DOHH2 (cell line): Measurements from ENCODE around the gene RGS7BP.

Experiments used
- H3F3A ChIP-seq: fragments of 200-600 bp; sonication (generic), shearing (Covaris generic); 2 replicates; pipeline ENCODE4 v1.6.0; 2016; ENCODE audit warnings: antibody characterized with exemption, mild to moderate bottlenecking; ENCODE audit not compliant: control insufficient read depth, insufficient read depth
- H3K27ac ChIP-seq: fragments of 200-600 bp; sonication (generic); 2 replicates; pipeline ENCODE4 v1.5.1; 2014; ENCODE audit warnings: low read depth, mild to moderate bottlenecking, low read length, moderate library complexity
- H3K27me3 ChIP-seq: fragments of 200-600 bp; sonication (generic); 2 replicates; pipeline ENCODE4 v1.6.1; 2014; ENCODE audit warnings: mild to moderate bottlenecking, low read length, mixed read lengths; ENCODE audit not compliant: control insufficient read depth
- H3K36me3 ChIP-seq: fragments of 200-600 bp; sonication (generic); 2 replicates; pipeline ENCODE4 v1.6.1; 2014; ENCODE audit warnings: mild to moderate bottlenecking, low read length, moderate library complexity, mixed read lengths; ENCODE audit not compliant: control insufficient read depth
- H3K4me1 ChIP-seq: fragments of 200-600 bp; sonication (generic); 2 replicates; pipeline ENCODE4 v1.6.1; 2014; ENCODE audit warnings: mild to moderate bottlenecking, low read length, mixed read lengths; ENCODE audit not compliant: control insufficient read depth
- H3K4me2 ChIP-seq: fragments of 200-600 bp; sonication (generic); 2 replicates; pipeline ENCODE4 v1.6.0; 2014; ENCODE audit warnings: mild to moderate bottlenecking, low read length, moderate library complexity
- H3K4me3 ChIP-seq: fragments of 200-600 bp; sonication (generic); 2 replicates; pipeline ENCODE4 v1.5.1; 2014; ENCODE audit warnings: mild to moderate bottlenecking, low read length, mixed read lengths
- H3K79me2 ChIP-seq: fragments of 200-600 bp; sonication (generic); 2 replicates; pipeline ENCODE4 v1.6.1; 2014; ENCODE audit warnings: mild to moderate bottlenecking, low read length, mixed read lengths; ENCODE audit not compliant: control insufficient read depth
- H3K9me2 ChIP-seq: fragments of 200-600 bp; sonication (generic); replicated peaks from 2 replicates; pipeline ENCODE4 v1.6.1; 2014; ENCODE audit warnings: mild to moderate bottlenecking, low read length, mixed read lengths; ENCODE audit not compliant: control insufficient read depth
- H3K9me3 ChIP-seq: fragments of 200-600 bp; sonication (generic); 2 replicates; pipeline ENCODE4 v1.6.1; 2014; ENCODE audit warnings: antibody characterized with exemption, low read length, mixed read lengths; ENCODE audit not compliant: control insufficient read depth, insufficient read depth
- H4K20me1 ChIP-seq: fragments of 200-600 bp; sonication (generic); 2 replicates; pipeline ENCODE4 v1.6.0; 2014; ENCODE audit warnings: low read depth, mild to moderate bottlenecking, antibody characterized with exemption, low read length, moderate library complexity; ENCODE audit not compliant: control insufficient read depth, insufficient read depth
- EZH2phosphoT487 ChIP-seq: fragments of 200-600 bp; sonication (generic); IDR thresholded peaks from 2 replicates; pipeline ENCODE4 v1.6.1; 2017; ENCODE audit warnings: borderline replicate concordance, mild to moderate bottlenecking, antibody characterized with exemption, low read length, moderate library complexity, mixed read lengths
- TF ChIP-seq, protein P1 (sequence below): fragments of 200-600 bp; sonication (generic); IDR thresholded peaks from one replicate; pipeline ENCODE4 v1.5.1; 2014; ENCODE audit warnings: antibody characterized with exemption, mild to moderate bottlenecking, low read depth, low read length; ENCODE audit not compliant: poor library complexity, severe bottlenecking

RGS7BP gene

DNA sequence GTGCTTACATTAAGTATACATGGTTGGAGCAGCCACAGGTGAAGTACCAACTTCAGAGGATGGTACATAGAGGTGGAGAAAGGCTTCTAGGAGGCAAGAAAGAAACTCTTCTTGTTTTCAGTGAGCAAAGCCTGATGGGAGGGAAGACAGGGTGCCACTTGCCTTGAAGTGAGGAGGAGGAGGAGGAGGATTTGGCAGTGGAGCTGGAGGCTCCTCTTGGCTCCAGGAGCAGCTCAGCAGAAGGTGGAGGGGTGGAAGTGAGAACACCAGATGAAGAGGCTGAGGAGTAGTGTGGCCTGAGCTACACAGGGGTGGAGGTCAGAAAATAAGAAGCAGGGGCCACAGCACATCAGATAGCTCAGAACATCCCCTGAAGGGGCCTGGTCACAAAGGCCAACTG, 93.4 kb downstream of the RGS7BP start:
- Histone ChIP-seq H3K4me2 (no peak overlapping the region), H3K4me1 (no peaks in the 10 kb centered on the region), H3F3A (no peaks in the 10 kb centered on the region), H4K20me1 (no peaks in the 10 kb centered on the region), H3K36me3 (no peaks in the 10 kb centered on the region), H3K9me3 (no peaks in the 10 kb centered on the region), H3K27ac (no peak overlapping the region), H3K79me2 (no peaks in the 10 kb centered on the region), H3K9me2 (no peaks in the 10 kb centered on the region), H3K27me3 (no peaks in the 10 kb centered on the region), H3K4me3 (no peak overlapping the region)
- TF ChIP-seq, protein P1, sequence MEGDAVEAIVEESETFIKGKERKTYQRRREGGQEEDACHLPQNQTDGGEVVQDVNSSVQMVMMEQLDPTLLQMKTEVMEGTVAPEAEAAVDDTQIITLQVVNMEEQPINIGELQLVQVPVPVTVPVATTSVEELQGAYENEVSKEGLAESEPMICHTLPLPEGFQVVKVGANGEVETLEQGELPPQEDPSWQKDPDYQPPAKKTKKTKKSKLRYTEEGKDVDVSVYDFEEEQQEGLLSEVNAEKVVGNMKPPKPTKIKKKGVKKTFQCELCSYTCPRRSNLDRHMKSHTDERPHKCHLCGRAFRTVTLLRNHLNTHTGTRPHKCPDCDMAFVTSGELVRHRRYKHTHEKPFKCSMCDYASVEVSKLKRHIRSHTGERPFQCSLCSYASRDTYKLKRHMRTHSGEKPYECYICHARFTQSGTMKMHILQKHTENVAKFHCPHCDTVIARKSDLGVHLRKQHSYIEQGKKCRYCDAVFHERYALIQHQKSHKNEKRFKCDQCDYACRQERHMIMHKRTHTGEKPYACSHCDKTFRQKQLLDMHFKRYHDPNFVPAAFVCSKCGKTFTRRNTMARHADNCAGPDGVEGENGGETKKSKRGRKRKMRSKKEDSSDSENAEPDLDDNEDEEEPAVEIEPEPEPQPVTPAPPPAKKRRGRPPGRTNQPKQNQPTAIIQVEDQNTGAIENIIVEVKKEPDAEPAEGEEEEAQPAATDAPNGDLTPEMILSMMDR = no peak
- no peak for TF ChIP-seq EZH2phosphoT487

DNA sequence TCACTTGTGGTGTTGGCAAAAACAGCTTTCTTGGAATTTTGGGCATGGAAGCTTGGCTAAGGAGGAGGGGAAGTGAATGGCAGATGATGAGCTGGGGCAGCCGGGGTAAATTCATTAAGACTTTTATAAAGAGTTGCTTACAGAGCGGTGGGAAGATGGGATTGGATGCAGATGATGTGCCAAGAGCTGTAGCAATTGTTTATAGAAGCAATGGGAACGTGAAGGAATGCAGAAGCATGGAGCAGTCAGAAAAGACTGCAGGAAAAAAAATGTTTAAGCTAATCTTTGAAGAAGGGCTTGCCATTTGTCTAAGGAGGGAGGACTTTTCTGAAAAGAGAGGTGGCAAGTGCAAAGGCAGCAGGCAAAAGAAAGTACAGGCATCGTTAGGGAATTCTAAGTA, 97.9 kb downstream of the RGS7BP start:
- Histone ChIP-seq H3K9me3 (no peaks in the 10 kb centered on the region), H3K4me2 (no peak overlapping the region), H3K27me3 (no peaks in the 10 kb centered on the region), H3K4me3 (no peak overlapping the region), H3K79me2 (no peaks in the 10 kb centered on the region), H3K27ac (no peak overlapping the region), H3K36me3 (no peaks in the 10 kb centered on the region), H3K9me2 (no peaks in the 10 kb centered on the region), H3F3A (no peaks in the 10 kb centered on the region), H3K4me1 (no peaks in the 10 kb centered on the region), H4K20me1 (no peaks in the 10 kb centered on the region)
- TF ChIP-seq EZH2phosphoT487 = no peak

DNA sequence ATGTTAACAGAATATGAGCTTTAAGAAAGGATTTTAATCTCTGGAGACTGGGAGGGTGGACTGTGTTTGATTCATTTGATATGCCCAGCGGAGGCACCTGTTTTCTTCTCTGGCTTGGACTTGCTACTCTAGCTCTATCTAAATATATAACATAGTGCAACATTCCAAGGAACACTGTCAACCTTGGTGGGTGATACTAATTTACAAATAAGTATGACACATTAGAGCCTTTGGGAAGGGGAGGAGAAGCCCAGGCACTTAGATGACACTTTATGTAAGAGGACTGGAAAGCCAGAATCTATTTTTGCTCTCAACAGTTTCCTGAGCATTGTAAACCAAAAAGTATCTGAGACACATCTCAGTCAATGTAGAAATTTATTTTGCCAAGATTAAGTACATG, 101.1 kb downstream of the RGS7BP start:
- no peaks in the 10 kb centered on the region for H3K9me3 ChIP-seq
- no peaks in the 10 kb centered on the region; the same call in 1 of the 2 replicates for H3K27me3 ChIP-seq
- no peaks in the 10 kb centered on the region for H3K79me2 ChIP-seq
- no peaks in the 10 kb centered on the region for H3K36me3 ChIP-seq
- no peaks in the 10 kb centered on the region for H4K20me1 ChIP-seq
- H3K4me2 ChIP-seq = no peak overlapping the region
- H3K4me1 ChIP-seq = no peaks in the 10 kb centered on the region
- no peak overlapping the region for H3K4me3 ChIP-seq
- no peak overlapping the region for H3K27ac ChIP-seq
- H3K9me2 ChIP-seq = no peaks in the 10 kb centered on the region
- TF ChIP-seq, protein P1 = no peak
- TF ChIP-seq EZH2phosphoT487 = no peak
- H3F3A ChIP-seq = no peaks in the 10 kb centered on the region

DNA sequence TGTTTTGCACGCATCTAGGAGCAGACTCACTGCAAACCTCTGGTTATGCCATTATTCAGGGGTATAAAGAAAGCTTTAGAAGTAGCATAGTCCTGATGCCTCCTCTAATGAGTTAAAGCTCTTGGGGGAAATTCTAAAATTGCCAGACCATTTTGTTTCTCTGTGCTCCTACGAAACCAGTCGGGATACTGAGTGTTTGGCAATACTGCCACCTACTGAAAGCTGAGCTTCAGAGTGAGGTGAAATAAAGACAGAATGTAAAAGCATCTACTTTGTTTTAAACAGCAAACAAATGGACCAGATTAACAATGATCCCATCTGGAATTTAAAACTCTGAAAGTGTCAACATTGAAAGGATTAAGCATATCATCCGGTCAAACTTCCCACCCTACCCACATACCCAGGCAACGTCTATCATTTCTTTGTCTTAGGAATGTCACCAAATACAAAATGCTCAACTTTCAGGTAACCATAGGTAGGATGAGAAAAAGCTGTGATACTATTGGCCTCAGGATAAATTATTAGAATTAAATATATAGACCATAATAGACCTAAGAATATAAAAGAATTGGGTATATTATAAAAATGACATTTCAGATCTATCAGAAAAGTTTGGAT, 106.6 kb downstream of the RGS7BP start:
- no peak overlapping the region for H3K4me2 ChIP-seq
- no peaks in the 10 kb centered on the region for H3K9me3 ChIP-seq
- H3K27me3 ChIP-seq = peaks cover 3% of the 10 kb centered on the region; the same call in 1 of the 2 replicates

More for the DNA sequence above, 106.6 kb downstream of the RGS7BP start:
- H4K20me1 ChIP-seq = no peaks in the 10 kb centered on the region
- H3K36me3 ChIP-seq = no peaks in the 10 kb centered on the region
- H3K4me3 ChIP-seq = no peak overlapping the region
- TF ChIP-seq, protein P1 = peak; percentile 62
- no peak for TF ChIP-seq EZH2phosphoT487
- H3K79me2 ChIP-seq = no peaks in the 10 kb centered on the region
- H3K9me2 ChIP-seq = no peaks in the 10 kb centered on the region
- no peak overlapping the region for H3K27ac ChIP-seq
- no peaks in the 10 kb centered on the region for H3F3A ChIP-seq
- no peaks in the 10 kb centered on the region for H3K4me1 ChIP-seq
